Panc1 (cell line): ENCODE results near the gene NEK6. TPM values are rescaled to one million over a fixed set of nuclear protein-coding genes. Genes with fewer than 3 reads are reported as not detected.

Source experiments
- ATAC-seq: fragments of 200-7000 bp; cut with Tn5 transposase; 2 replicates; pipeline ENCODE4 v1.9.1; 2020; ENCODE audit warnings: mild to moderate bottlenecking, moderate library complexity
- BruUV-seq: library from RNA; stranded (reverse); fragments of 400-500 nt; replicated peaks from 2 replicates; lab custom pipeline; 2021; lab: Mats Ljungman, UMichigan
- CTCF ChIA-PET: fragments of 300-600 bp; sonication (Branson Sonifier 250); formaldehyde crosslinking; loops from one replicate; lab custom pipeline; 2022; ENCODE audit warnings: antibody characterized with exemption; lab: Charles Lee
- POLR2A ChIA-PET: fragments of 300-600 bp; sonication (Branson Sonifier 250); formaldehyde crosslinking; loops from one replicate; lab custom pipeline; 2022; ENCODE audit warnings: antibody characterized with exemption; lab: Charles Lee
- DNase-seq: peaks from one replicate; pipeline ENCODE4 v3.0.0-alpha.2; 2010; ENCODE audit warnings: low read depth, low spot score
- H3K27ac ChIP-seq: 2 replicates; pipeline ENCODE4 v1.5.1; 2011; ENCODE audit warnings: mild to moderate bottlenecking, low read length, inconsistent platforms
- H3K27me3 ChIP-seq: fragments of 200-500 bp; sonication (Bioruptor generic); 2 replicates; pipeline ENCODE4 v1.6.0; 2014; ENCODE audit warnings: low read length, inconsistent platforms; ENCODE audit not compliant: control insufficient read depth, insufficient read depth
- H3K36me3 ChIP-seq: fragments of 200-500 bp; sonication (Bioruptor generic); 2 replicates; pipeline ENCODE4 v1.5.1; 2014; ENCODE audit warnings: inconsistent platforms, mild to moderate bottlenecking, low read length, moderate library complexity; ENCODE audit not compliant: control insufficient read depth, insufficient read depth
- H3K4me1 ChIP-seq: 2 replicates; pipeline ENCODE4 v1.5.1; 2011; ENCODE audit warnings: inconsistent platforms, mild to moderate bottlenecking, low read length, moderate library complexity; ENCODE audit not compliant: control insufficient read depth, insufficient read depth
- H3K4me3 ChIP-seq, 2 experiments: 2 replicates each; pipeline ENCODE4 v1.5.1; 2011 to 2012; ENCODE audit warnings: low read depth in 2 of 2, low read length in 2 of 2, mild to moderate bottlenecking in 2 of 2, inconsistent platforms in 1 of 2, moderate library complexity in 1 of 2
- H3K9me3 ChIP-seq: fragments of 200-500 bp; sonication (Bioruptor generic); 2 replicates; pipeline ENCODE4 v1.5.1; 2014; ENCODE audit warnings: low read depth, mild to moderate bottlenecking, inconsistent platforms, low read length, moderate library complexity; ENCODE audit not compliant: control insufficient read depth, insufficient read depth
- POLR2AphosphoS5 ChIP-seq: IDR thresholded peaks from 2 replicates; pipeline ENCODE4 v1.6.1; 2012; ENCODE audit warnings: mild to moderate bottlenecking, low read depth, low read length, moderate library complexity
- SIN3A ChIP-seq: IDR thresholded peaks from 2 replicates; pipeline ENCODE4 v1.6.1; 2012; ENCODE audit warnings: low read depth, mild to moderate bottlenecking, low read length, moderate library complexity, borderline replicate concordance; ENCODE audit not compliant: insufficient read depth
- TCF7L2 ChIP-seq: IDR thresholded peaks from 2 replicates; pipeline ENCODE4 v1.6.1; 2011; ENCODE audit warnings: mild to moderate bottlenecking, low read depth, low read length, inconsistent platforms
- in situ Hi-C: cut with HindIII; loops from 2 replicates; pipeline ENCODE4 v1.10.0; 2016; ENCODE audit warnings: low sequenced_read_pairs, low pct_unique_long_range_greater_than_20kb
- intact Hi-C: fragments of 100-400 bp; cut with micrococcal nuclease; formaldehyde crosslinking; loops from one replicate; pipeline ENCODE4 v1.10.0; 2022; ENCODE audit not compliant: unreplicated experiment
- total RNA-seq: library from RNA; stranded (reverse); gene quantifications from one replicate; pipeline ENCODE4 v1.2.1, GENCODE V29; 2021; ENCODE audit not compliant: unreplicated experiment
- TF ChIP-seq, protein P1 (sequence below): fragments of 450-650 bp; IDR thresholded peaks from 2 replicates; pipeline ENCODE4 v1.5.1; 2017; ENCODE audit warnings: mild to moderate bottlenecking
- TF ChIP-seq, protein P2 (sequence below), 2 experiments: IDR thresholded peaks; 2 replicates each; pipeline ENCODE4 v1.6.1; 2011 to 2012; ENCODE audit warnings: low read depth in 2 of 2, control low read depth in 1 of 2, low read length in 1 of 2, mild to moderate bottlenecking in 1 of 2, moderate library complexity in 1 of 2; ENCODE audit not compliant: insufficient read depth in 1 of 2

The NEK6 gene
- total RNA-seq, 1 experiment from 2014 or later: 56.3 TPM

DNA sequence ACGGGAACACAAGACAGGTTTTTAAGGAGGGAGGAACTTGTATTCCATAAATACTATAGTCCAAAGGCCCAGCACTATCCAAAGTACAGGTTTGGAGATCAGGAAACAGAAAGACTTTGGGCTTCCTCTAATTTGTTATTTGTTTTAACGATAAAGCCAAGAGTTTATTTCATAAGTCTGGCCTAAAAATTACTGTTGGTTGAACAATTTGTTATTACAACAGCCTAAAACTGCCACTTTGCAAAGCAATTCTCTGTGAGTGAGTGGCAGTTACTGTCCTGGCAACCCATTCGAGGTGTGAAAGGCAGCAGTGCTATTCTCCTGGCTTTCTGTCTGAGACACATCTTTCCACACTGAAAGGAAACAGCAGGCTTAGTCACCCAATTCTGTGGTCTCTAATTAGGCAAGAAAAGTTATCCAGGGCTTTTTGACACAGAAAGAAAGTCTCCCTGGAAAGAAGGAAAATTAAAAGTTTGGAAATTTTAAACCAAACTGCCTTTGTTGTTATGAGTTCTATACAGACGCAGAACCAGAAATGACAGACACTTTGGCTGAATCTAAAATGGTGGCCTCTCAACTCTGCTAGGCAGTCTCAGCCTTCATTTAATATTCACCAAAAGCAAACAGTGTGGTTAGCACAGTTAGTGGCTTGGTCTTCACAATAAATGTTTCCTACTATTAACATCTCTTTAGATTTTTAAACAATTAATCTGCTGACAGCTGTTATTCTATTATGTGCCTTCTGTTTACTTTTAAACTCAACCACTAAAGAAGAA lies 123.6 kb downstream of the NEK6 start:
- no peaks in the 10 kb centered on the region for H3K9me3 ChIP-seq
- in situ Hi-C loops: no loop called here
- ChIA-PET POLR2A (no interaction called here), CTCF (no interaction called here)
- H3K4me3 ChIP-seq: no peak overlapping the region
- DNase-seq (no peak), ATAC-seq (no peak; the same call in 1 of the 2 replicates)
- TF ChIP-seq, protein P1, sequence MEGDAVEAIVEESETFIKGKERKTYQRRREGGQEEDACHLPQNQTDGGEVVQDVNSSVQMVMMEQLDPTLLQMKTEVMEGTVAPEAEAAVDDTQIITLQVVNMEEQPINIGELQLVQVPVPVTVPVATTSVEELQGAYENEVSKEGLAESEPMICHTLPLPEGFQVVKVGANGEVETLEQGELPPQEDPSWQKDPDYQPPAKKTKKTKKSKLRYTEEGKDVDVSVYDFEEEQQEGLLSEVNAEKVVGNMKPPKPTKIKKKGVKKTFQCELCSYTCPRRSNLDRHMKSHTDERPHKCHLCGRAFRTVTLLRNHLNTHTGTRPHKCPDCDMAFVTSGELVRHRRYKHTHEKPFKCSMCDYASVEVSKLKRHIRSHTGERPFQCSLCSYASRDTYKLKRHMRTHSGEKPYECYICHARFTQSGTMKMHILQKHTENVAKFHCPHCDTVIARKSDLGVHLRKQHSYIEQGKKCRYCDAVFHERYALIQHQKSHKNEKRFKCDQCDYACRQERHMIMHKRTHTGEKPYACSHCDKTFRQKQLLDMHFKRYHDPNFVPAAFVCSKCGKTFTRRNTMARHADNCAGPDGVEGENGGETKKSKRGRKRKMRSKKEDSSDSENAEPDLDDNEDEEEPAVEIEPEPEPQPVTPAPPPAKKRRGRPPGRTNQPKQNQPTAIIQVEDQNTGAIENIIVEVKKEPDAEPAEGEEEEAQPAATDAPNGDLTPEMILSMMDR: no peak
- TF ChIP-seq TCF7L2: no peak
- no peak for TF ChIP-seq SIN3A
- H3K4me1 ChIP-seq: peaks cover 19% of the 10 kb centered on the region
- no peak overlapping the region for H3K27ac ChIP-seq
- intact Hi-C loops: no loop called here
- H3K27me3 ChIP-seq: no peaks in the 10 kb centered on the region
- no TSS peak for BruUV-seq
- H3K36me3 ChIP-seq: peaks cover 6% of the 10 kb centered on the region

DNA sequence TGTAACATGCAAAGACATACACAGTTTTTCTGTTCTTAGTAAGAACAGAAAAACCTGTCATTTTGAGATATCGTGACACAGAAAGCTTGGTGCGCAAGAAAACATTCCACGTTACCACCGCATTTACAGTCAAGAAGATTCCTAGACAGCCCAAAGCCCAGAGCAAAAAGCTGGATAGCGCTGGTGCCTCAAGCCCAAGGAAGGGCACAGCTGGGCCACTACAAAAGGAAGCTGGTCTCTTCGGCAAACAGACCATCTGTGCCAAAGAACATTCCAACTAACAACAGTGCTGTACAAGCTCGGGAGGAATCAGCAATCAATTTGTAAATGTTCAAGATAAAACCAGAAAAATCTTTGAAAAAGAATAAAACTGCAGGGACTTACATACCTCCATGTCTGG lies 126.5 kb downstream of the NEK6 start:
- no peak overlapping the region for H3K4me3 ChIP-seq
- intact Hi-C loops: no loop called here
- CTCF ChIA-PET: no interaction called here
- H3K36me3 ChIP-seq: peaks cover 6% of the 10 kb centered on the region
- no peaks in the 10 kb centered on the region for H3K9me3 ChIP-seq
- POLR2A ChIA-PET: no interaction called here
- no TSS peak for BruUV-seq
- H3K4me1 ChIP-seq: peaks cover 41% of the 10 kb centered on the region
- DNase-seq: no peak
- H3K27me3 ChIP-seq: no peaks in the 10 kb centered on the region
- no peak for TF ChIP-seq TCF7L2
- no peak for TF ChIP-seq POLR2AphosphoS5
- TF ChIP-seq SIN3A: no peak
- ATAC-seq: no peak
- no peak overlapping the region for H3K27ac ChIP-seq
- in situ Hi-C loops: no loop called here

DNA sequence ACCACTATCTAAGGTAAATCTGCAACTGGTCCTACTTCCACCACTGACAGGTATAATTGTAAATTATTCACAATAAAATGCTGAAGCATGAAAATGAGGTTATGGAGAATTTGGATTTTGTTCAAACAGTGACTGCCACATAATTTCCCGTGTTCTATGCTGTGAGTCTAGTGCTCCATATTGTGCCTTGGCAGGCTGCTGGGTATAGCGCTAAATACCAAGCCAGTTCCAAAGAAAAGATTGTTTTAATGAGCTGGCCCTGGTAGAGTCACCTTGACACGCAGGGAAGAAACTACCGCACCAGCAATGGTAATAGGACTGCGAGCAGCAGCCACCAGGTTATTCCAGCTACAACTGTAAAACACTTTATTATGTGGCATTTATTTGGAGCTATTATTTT lies 127.1 kb downstream of the NEK6 start:
- ATAC-seq: no peak
- intact Hi-C loops (no loop called here), in situ Hi-C loops (no loop called here)
- Histone ChIP-seq H3K36me3 (peaks cover 6% of the 10 kb centered on the region), H3K4me3 (no peak overlapping the region), H3K27me3 (no peaks in the 10 kb centered on the region), H3K4me1 (peaks cover 48% of the 10 kb centered on the region), H3K9me3 (no peaks in the 10 kb centered on the region), H3K27ac (0 out of 2 replicates have a peak overlapping the region, but pooled peaks have one; percentile 18)
- DNase-seq: no peak
- BruUV-seq: no TSS peak
- TF ChIP-seq POLR2AphosphoS5 (no peak), SIN3A (no peak), TCF7L2 (no peak)
- TF ChIP-seq, protein P1: no peak
- TF ChIP-seq, protein P2, sequence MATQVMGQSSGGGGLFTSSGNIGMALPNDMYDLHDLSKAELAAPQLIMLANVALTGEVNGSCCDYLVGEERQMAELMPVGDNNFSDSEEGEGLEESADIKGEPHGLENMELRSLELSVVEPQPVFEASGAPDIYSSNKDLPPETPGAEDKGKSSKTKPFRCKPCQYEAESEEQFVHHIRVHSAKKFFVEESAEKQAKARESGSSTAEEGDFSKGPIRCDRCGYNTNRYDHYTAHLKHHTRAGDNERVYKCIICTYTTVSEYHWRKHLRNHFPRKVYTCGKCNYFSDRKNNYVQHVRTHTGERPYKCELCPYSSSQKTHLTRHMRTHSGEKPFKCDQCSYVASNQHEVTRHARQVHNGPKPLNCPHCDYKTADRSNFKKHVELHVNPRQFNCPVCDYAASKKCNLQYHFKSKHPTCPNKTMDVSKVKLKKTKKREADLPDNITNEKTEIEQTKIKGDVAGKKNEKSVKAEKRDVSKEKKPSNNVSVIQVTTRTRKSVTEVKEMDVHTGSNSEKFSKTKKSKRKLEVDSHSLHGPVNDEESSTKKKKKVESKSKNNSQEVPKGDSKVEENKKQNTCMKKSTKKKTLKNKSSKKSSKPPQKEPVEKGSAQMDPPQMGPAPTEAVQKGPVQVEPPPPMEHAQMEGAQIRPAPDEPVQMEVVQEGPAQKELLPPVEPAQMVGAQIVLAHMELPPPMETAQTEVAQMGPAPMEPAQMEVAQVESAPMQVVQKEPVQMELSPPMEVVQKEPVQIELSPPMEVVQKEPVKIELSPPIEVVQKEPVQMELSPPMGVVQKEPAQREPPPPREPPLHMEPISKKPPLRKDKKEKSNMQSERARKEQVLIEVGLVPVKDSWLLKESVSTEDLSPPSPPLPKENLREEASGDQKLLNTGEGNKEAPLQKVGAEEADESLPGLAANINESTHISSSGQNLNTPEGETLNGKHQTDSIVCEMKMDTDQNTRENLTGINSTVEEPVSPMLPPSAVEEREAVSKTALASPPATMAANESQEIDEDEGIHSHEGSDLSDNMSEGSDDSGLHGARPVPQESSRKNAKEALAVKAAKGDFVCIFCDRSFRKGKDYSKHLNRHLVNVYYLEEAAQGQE (IDR thresholded peaks at IDR 0.05; ENCODE audit: insufficient read depth in 1 of 2, low read depth in 2 of 2, low read length in 1 of 2): no peak
- ChIA-PET POLR2A (no interaction called here), CTCF (no interaction called here)
